ENCODE measurements around the gene KCTD2. TPM values are rescaled to one million over a fixed set of nuclear protein-coding genes. Genes with fewer than 3 reads are reported as not detected.
A peak's percentile ranks its signal among the peaks of the same experiment; 100 is the strongest.

Gene KCTD2
- total and polyA plus RNA-seq, 9 of the 15 experiments (the other 6 are each of a cell fraction or from before 2014, with no cell fraction given): 1.7 to 32.9 (median 15.8) TPM

- no peak for TF ChIP-seq RERE (CRISPR knock-in tag; IDR thresholded peaks at IDR 0.05; ENCODE audit: borderline replicate concordance)
- no peak for TF ChIP-seq BRD4 (IDR thresholded peaks at IDR 0.05)
- no peak for TF ChIP-seq U2AF1 (optimal IDR thresholded peaks at IDR 0.05; ENCODE audit: low read depth, low read length)
- no peak for TF ChIP-seq POLR3A (IDR thresholded peaks at IDR 0.05; ENCODE audit: borderline replicate concordance, extremely low read depth, insufficient read depth, insufficient read length)
- no peak for TF ChIP-seq GABPB2 (CRISPR knock-in tag; conservative IDR thresholded peaks at IDR 0.05)
- no peak for TF ChIP-seq ZNF551 (CRISPR knock-in tag; IDR thresholded peaks at IDR 0.05)
- TF ChIP-seq THRAP3 (IDR thresholded peaks at IDR 0.05; ENCODE audit: borderline replicate concordance): no peak
- TF ChIP-seq STAT5A (IDR thresholded peaks at IDR 0.05; ENCODE audit: borderline replicate concordance, low read length): no peak
- TF ChIP-seq NUFIP1 (IDR thresholded peaks at IDR 0.05; ENCODE audit: partially characterized antibody): no peak
- TF ChIP-seq ZNF143 (CRISPR knock-in tag; IDR thresholded peaks at IDR 0.05): no peak
- TF ChIP-seq POLR3G (IDR thresholded peaks at IDR 0.05; ENCODE audit: extremely low read depth, insufficient read length, insufficient replicate concordance): no peak
- TF ChIP-seq FOXJ3 (CRISPR knock-in tag; IDR thresholded peaks at IDR 0.05): no peak
- TF ChIP-seq MTF1 (CRISPR knock-in tag; IDR thresholded peaks at IDR 0.05; ENCODE audit: borderline replicate concordance): no peak
- no peak for TF ChIP-seq BRF1 (IDR thresholded peaks at IDR 0.05; ENCODE audit: borderline replicate concordance, extremely low read depth, insufficient read length)
- TF ChIP-seq MYBL2 (IDR thresholded peaks at IDR 0.05; ENCODE audit: low read depth): no peak
- no peak for TF ChIP-seq MYBL2 (CRISPR knock-in tag; IDR thresholded peaks at IDR 0.05; ENCODE audit: borderline replicate concordance)
- no peak for TF ChIP-seq NFATC3 (IDR thresholded peaks at IDR 0.05)
- no peak; the same call in 1 of the 2 replicates for TF ChIP-seq SREBF1 (IDR thresholded peaks at IDR 0.05; ENCODE audit: borderline replicate concordance, low read depth, low read length)
- TF ChIP-seq TGIF2 (CRISPR knock-in tag; IDR thresholded peaks at IDR 0.05): no peak
- TF ChIP-seq PRPF4 (IDR thresholded peaks at IDR 0.05; ENCODE audit: insufficient read depth, low read depth, low read length, poor library complexity, severe bottlenecking): no peak
- TF ChIP-seq ELF1 (tag; IDR thresholded peaks at IDR 0.05): peak; percentile 78
- no peak for TF ChIP-seq ZNF507 (tag; conservative IDR thresholded peaks at IDR 0.05)
- TF ChIP-seq ESRRA (IDR thresholded peaks at IDR 0.05; ENCODE audit: borderline replicate concordance, low read depth): no peak; the same call in 1 of the 2 replicates
- TF ChIP-seq CREB1 (IDR thresholded peaks at IDR 0.05): no peak
- no peak for TF ChIP-seq CREB1 (CRISPR knock-in tag; IDR thresholded peaks at IDR 0.05)
- TF ChIP-seq SNIP1 (IDR thresholded peaks at IDR 0.05; ENCODE audit: low read depth): no peak
Observed at GRCh38 chr17:75113798-75114551, 67.0 kb downstream of the KCTD2 start (continued).
